SU-DHL-6 (cell line): Measurements from ENCODE around the gene NBEAL1.

ENCODE experiments used
- CTCF ChIP-seq: fragments of 200-600 bp; sonication (generic); IDR thresholded peaks from one replicate; pipeline ENCODE4 v1.5.1; 2017; ENCODE audit warnings: antibody characterized with exemption, mild to moderate bottlenecking, low read length, moderate library complexity; ENCODE audit not compliant: insufficient read depth, poor library complexity, severe bottlenecking
- EZH2phosphoT487 ChIP-seq: fragments of 200-600 bp; sonication (generic), shearing (Covaris generic); conservative IDR thresholded peaks from 2 replicates; pipeline ENCODE4 v1.6.1; 2018; ENCODE audit warnings: mild to moderate bottlenecking, antibody characterized with exemption, low read length, moderate library complexity, mixed read lengths

- TF ChIP-seq CTCF, result no peak
- TF ChIP-seq EZH2phosphoT487, result no peak
Observed at GRCh38 chr2:203112342-203112741, 97.7 kb downstream of the NBEAL1 start.
